ENCODE measurements around the gene AZGP1. TPM values are rescaled to one million over a fixed set of nuclear protein-coding genes. Genes with fewer than 3 reads are reported as not detected.
A peak's percentile ranks its signal among the peaks of the same experiment; 100 is the strongest.

Gene AZGP1
- total and polyA plus RNA-seq, 2 of the 13 experiments (the other 11 are each of a cell fraction or from before 2014, with no cell fraction given), result 93.8 to 229 TPM

DNA sequence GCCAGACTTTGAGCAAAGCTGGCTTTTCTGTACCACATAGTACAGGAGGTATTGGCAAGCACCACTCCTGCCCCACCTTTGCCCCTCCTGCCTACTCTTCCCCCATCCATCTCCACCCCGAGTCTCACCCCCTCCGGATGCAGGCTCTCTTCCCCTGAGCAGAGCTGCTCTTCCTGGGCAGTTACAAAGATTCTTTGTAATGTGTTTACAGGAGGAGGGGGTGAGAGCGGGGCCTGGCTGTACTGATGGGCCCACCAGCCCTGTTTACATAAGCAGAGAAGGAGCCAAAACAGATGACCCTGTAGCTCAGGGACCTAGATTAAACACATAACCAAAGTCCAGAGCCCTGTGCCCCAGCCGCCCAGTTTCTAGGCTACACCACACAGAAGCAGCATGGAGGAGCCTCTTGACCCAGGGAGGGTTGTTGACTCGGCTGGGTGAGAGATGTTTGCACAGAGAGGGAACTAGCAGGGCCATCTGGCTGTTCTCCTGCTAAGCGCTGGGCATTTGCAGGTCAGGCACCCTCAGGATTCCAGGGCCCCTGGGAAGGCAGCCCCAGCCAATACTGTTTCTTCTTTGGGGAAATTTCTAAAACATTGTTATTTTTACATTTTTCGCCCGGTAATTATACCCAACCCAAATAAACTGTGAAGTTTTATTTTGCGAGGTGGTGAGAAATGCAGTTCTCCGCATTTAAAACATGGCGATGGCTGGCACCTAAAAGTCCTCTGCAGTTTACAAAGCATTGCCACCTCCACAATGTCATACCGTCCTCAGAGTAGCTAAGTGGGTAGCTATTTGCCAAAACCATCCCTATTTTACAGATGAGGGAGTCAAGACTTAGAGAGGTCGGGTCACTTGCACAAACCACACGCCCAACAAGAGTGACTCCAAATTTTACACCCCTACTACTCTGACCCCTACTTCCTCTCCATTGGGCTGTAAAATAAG, 28.2 kb upstream of the AZGP1 start (continued):
- TF ChIP-seq ZFX (CRISPR knock-in tag; IDR thresholded peaks at IDR 0.05; ENCODE audit: low read depth), result peak; percentile 52; the same call in 1 of the 2 replicates
- peak; percentile 47; the same call in 1 of the 2 replicates for TF ChIP-seq ZNF780A (CRISPR knock-in tag; IDR thresholded peaks at IDR 0.05)
- TF ChIP-seq ZNF124 (CRISPR knock-in tag; IDR thresholded peaks at IDR 0.05), result peak; percentile 79; the same call in 1 of the 2 replicates
- TF ChIP-seq NFKB2 (CRISPR knock-in tag; IDR thresholded peaks at IDR 0.05; ENCODE audit: borderline replicate concordance), result no peak; the same call in 1 of the 2 replicates
- TF ChIP-seq FOXA1 (IDR thresholded peaks at IDR 0.05), result peak; percentile 97
- TF ChIP-seq FOXA1 (CRISPR knock-in tag; IDR thresholded peaks at IDR 0.05), result peak; percentile 99
- TF ChIP-seq, protein P1, sequence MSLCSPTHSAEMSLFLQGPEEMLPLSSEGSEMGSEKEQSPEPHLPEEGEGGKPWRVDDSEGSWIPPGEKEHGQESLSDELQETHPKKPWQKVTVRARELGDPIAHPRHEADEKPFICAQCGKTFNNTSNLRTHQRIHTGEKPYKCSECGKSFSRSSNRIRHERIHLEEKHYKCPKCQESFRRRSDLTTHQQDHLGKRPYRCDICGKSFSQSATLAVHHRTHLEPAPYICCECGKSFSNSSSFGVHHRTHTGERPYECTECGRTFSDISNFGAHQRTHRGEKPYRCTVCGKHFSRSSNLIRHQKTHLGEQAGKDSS (CRISPR knock-in tag; IDR thresholded peaks at IDR 0.05; ENCODE audit: borderline replicate concordance, low read depth), result 0 out of 2 replicates have a peak, but pooled peaks have one; percentile 53
- TF ChIP-seq FOSL1 (CRISPR knock-in tag; IDR thresholded peaks at IDR 0.05; ENCODE audit: borderline replicate concordance), result no peak
- peak; percentile 82; the same call in 1 of the 2 replicates for TF ChIP-seq FIP1L1 (IDR thresholded peaks at IDR 0.05; ENCODE audit: borderline replicate concordance, insufficient read depth, low read depth, low read length)
- TF ChIP-seq ZBTB2 (CRISPR knock-in tag; IDR thresholded peaks at IDR 0.05; ENCODE audit: low read depth), result no peak
- TF ChIP-seq ZNF770 (CRISPR knock-in tag; IDR thresholded peaks at IDR 0.05), result peak; percentile 69
- TF ChIP-seq KDM1A (CRISPR knock-in tag; IDR thresholded peaks at IDR 0.05), result no peak; the same call in none of the 2 replicates
- TF ChIP-seq NCOR1 (IDR thresholded peaks at IDR 0.05; ENCODE audit: borderline replicate concordance, low read length), result peak; percentile 96; the same call in 1 of the 2 replicates
- TF ChIP-seq MAFG (CRISPR knock-in tag; IDR thresholded peaks at IDR 0.05), result no peak
- peak; percentile 97 for TF ChIP-seq SKIL (CRISPR knock-in tag; IDR thresholded peaks at IDR 0.05; ENCODE audit: borderline replicate concordance)
- peak; percentile 90 for TF ChIP-seq ZNF724P (CRISPR knock-in tag; IDR thresholded peaks at IDR 0.05; ENCODE audit: borderline replicate concordance)
- TF ChIP-seq ZNF432 (CRISPR knock-in tag; IDR thresholded peaks at IDR 0.05; ENCODE audit: borderline replicate concordance), result no peak
- no peak for TF ChIP-seq GPN1 (CRISPR knock-in tag; IDR thresholded peaks at IDR 0.05; ENCODE audit: borderline replicate concordance)
- TF ChIP-seq, protein P2, sequence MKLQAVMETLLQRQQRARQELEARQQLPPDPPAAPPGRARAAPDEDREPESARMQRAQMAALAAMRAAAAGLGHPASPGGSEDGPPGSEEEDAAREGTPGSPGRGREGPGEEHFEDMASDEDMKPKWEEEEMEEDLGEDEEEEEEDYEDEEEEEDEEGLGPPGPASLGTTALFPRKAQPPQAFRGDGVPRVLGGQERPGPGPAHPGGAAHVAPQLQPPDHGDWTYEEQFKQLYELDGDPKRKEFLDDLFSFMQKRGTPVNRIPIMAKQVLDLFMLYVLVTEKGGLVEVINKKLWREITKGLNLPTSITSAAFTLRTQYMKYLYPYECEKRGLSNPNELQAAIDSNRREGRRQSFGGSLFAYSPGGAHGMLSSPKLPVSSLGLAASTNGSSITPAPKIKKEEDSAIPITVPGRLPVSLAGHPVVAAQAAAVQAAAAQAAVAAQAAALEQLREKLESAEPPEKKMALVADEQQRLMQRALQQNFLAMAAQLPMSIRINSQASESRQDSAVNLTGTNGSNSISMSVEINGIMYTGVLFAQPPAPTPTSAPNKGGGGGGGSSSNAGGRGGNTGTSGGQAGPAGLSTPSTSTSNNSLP (IDR thresholded peaks at IDR 0.05; ENCODE audit: low read depth, low read length), result peak; percentile 56; the same call in 1 of the 2 replicates
- TF ChIP-seq ARNTL (CRISPR knock-in tag; IDR thresholded peaks at IDR 0.05), result peak; percentile 84

All from HepG2 (cell line).